KMS-11 (cell line): Measurements from ENCODE around the gene CARNS1.

Experiments used
- H2AFZ ChIP-seq: fragments of 200-600 bp; sonication (generic); 2 replicates; pipeline ENCODE4 v1.6.1; 2016; ENCODE audit warnings: antibody characterized with exemption, mixed run types, low read depth
- H3K27ac ChIP-seq: fragments of 200-600 bp; sonication (generic); 2 replicates; pipeline ENCODE4 v1.6.1; 2016; ENCODE audit warnings: mild to moderate bottlenecking, mixed run types
- H3K27me3 ChIP-seq: fragments of 200-600 bp; sonication (generic); 2 replicates; pipeline ENCODE4 v1.6.1; 2017; ENCODE audit warnings: mild to moderate bottlenecking, low read depth, mixed run types, moderate library complexity; ENCODE audit not compliant: insufficient read depth
- H3K36me3 ChIP-seq: fragments of 200-600 bp; sonication (generic); 2 replicates; pipeline ENCODE4 v1.6.1; 2017; ENCODE audit warnings: mild to moderate bottlenecking, mixed run types; ENCODE audit not compliant: insufficient read depth
- H3K4me1 ChIP-seq: fragments of 200-600 bp; sonication (generic); 2 replicates; pipeline ENCODE4 v1.6.1; 2016; ENCODE audit warnings: mild to moderate bottlenecking, low read depth, mixed run types; ENCODE audit not compliant: poor library complexity, severe bottlenecking
- H3K4me2 ChIP-seq: fragments of 200-600 bp; sonication (generic); 2 replicates; pipeline ENCODE4 v1.7.0; 2016; ENCODE audit warnings: mild to moderate bottlenecking, mixed run types
- H3K4me3 ChIP-seq: fragments of 200-600 bp; sonication (generic); IDR thresholded peaks from 2 replicates; pipeline ENCODE4 v1.6.1; 2017; ENCODE audit warnings: low read depth, low read length, mixed read lengths; ENCODE audit not compliant: insufficient read depth
- H3K79me2 ChIP-seq: fragments of 200-600 bp; sonication (generic); 2 replicates; pipeline ENCODE4 v1.6.1; 2016; ENCODE audit warnings: low read depth, mixed run types; ENCODE audit not compliant: insufficient read depth
- H3K9ac ChIP-seq: fragments of 200-600 bp; sonication (generic); 2 replicates; pipeline ENCODE4 v1.6.1; 2016; ENCODE audit warnings: mild to moderate bottlenecking, mixed run types
- H4K20me1 ChIP-seq: fragments of 200-600 bp; sonication (generic); 2 replicates; pipeline ENCODE4 v1.6.1; 2016; ENCODE audit warnings: mild to moderate bottlenecking, mixed run types; ENCODE audit not compliant: insufficient read depth
- TF ChIP-seq, protein P1 (sequence below): fragments of 200-600 bp; sonication (generic); conservative IDR thresholded peaks from 2 replicates; pipeline ENCODE4 v1.6.1; 2017; ENCODE audit warnings: low read depth, mild to moderate bottlenecking, antibody characterized with exemption, low read length, moderate library complexity, mixed read lengths

CARNS1 gene

DNA sequence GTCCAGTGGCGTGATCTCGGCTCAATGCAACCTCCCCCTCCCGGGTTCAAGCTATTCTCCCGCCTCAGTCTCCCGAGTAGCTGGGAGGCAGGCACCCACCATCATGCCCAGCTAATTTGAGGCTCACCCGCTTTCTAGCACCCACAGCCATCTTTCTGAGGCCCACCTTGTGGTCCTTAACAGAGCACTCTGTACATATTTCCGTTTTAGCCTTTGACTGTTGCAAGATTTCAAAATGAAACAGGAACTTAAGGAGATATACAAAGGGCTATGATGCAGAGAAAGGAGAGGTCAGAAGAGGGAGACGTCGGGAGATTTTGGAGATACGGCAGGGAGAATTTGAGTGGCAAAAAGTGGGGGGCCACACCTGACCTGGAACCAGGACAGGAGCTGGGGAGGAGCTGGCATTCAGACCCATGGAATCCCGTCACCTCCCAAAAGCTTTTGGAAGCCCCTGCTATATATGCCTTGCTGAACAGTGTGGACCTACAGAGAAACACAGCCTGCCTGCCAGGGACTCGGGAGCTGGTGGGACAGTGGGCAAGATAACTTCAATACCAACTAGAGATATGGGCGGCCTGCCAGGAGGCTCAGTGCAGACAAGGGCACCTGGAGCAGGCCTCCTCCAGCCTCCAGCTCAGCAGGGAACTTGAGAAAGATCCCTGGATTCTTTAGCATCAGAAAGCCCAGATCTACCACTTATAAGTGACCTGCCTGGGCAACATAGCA lies 34.1 kb upstream of the CARNS1 start:
- Histone ChIP-seq H2AFZ (no peak overlapping the region), H3K4me3 (no peak overlapping the region), H3K4me1 (peaks cover 4% of the 10 kb centered on the region), H3K9ac (no peak overlapping the region), H3K36me3 (no peaks in the 10 kb centered on the region), H4K20me1 (no peaks in the 10 kb centered on the region), H3K27ac (no peak overlapping the region), H3K27me3 (peaks cover 35% of the 10 kb centered on the region), H3K4me2 (no peak overlapping the region), H3K79me2 (no peaks in the 10 kb centered on the region)
- TF ChIP-seq, protein P1, sequence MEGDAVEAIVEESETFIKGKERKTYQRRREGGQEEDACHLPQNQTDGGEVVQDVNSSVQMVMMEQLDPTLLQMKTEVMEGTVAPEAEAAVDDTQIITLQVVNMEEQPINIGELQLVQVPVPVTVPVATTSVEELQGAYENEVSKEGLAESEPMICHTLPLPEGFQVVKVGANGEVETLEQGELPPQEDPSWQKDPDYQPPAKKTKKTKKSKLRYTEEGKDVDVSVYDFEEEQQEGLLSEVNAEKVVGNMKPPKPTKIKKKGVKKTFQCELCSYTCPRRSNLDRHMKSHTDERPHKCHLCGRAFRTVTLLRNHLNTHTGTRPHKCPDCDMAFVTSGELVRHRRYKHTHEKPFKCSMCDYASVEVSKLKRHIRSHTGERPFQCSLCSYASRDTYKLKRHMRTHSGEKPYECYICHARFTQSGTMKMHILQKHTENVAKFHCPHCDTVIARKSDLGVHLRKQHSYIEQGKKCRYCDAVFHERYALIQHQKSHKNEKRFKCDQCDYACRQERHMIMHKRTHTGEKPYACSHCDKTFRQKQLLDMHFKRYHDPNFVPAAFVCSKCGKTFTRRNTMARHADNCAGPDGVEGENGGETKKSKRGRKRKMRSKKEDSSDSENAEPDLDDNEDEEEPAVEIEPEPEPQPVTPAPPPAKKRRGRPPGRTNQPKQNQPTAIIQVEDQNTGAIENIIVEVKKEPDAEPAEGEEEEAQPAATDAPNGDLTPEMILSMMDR = no peak

DNA sequence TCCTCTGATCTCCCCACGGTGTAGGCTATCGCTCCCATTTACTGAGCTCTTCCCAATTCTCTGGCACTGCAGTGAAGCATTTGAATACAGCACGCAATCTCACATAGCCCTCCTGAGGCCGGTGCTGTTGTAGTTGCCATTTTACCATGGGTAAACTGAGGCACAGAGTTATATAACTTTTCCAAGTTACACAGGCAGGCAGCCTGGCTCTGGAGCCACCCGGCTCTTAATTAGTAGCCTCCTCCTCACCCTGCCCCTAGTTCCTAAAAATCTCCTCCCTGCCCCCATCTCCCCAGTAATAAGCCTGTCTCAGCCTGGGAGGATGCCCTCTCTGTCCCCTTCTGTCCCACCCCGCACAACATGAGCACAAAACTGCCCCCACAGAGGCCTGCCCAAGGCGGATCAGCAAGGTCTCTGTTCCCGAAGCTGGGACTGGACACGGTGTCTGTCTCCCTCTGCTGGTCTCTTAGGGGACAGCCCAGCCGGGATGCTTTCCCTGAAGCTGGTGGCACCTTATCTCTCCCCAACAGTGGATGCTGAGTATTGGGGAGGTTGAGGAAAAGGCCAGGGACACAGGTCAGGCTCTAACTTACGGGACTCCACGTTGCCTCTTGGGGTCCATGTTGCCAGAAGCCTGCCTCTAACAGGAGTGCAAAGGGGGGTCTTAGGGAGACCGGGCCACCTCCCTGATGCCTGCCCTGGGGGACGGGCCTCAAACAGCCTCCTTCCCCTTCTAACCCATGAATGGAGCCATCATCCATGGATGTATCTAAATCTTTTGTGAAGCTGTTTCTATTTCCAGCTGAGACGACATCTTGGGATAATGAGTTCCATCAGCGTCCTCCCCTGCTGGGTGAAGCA lies 33.0 kb upstream of the CARNS1 start:
- no peak overlapping the region for H3K4me2 ChIP-seq
- no peaks in the 10 kb centered on the region for H3K79me2 ChIP-seq

DNA sequence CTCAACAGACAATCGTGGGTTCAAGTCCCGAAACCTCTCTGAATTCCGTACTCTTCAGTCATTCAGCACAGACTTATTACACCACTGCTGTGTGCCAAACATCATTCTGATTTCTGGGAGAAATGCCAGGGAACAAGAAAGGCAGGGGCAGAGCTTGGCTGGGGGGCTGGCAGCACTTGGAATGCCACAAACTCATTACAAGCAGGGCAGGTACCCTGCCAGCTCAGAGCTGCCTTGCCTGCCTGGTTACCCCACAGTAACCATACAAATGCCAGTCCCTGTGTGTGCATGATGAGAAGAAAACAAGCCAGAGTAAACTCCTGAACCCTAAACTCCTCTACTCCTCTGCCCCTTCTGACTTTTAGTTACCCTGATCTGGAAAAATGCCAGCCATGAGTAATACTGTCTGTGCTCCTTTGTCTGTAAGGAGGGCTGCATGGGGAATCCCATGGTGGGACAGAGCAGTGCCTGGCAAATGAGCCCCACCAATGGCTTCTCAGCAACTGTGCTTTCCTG lies 30.6 kb upstream of the CARNS1 start:
- H4K20me1 ChIP-seq = no peaks in the 10 kb centered on the region
- no peaks in the 10 kb centered on the region for H3K79me2 ChIP-seq
- no peak overlapping the region for H3K27ac ChIP-seq
- peaks cover 22% of the 10 kb centered on the region for H3K27me3 ChIP-seq
- TF ChIP-seq, protein P1 = no peak
- no peak overlapping the region for H2AFZ ChIP-seq
- no peak overlapping the region for H3K4me3 ChIP-seq
- H3K4me1 ChIP-seq = peaks cover 4% of the 10 kb centered on the region
- no peak overlapping the region for H3K9ac ChIP-seq
- H3K36me3 ChIP-seq = no peaks in the 10 kb centered on the region
- no peak overlapping the region for H3K4me2 ChIP-seq

More for the DNA sequence above, 33.0 kb upstream of the CARNS1 start:
- Histone ChIP-seq H4K20me1 (no peaks in the 10 kb centered on the region), H2AFZ (no peak overlapping the region; the same call in 1 of the 2 replicates), H3K27ac (no peak overlapping the region), H3K27me3 (peaks cover 24% of the 10 kb centered on the region), H3K9ac (no peak overlapping the region), H3K4me3 (no peak overlapping the region), H3K36me3 (no peaks in the 10 kb centered on the region), H3K4me1 (peaks cover 4% of the 10 kb centered on the region)
- TF ChIP-seq, protein P1 = peak; percentile 85

DNA sequence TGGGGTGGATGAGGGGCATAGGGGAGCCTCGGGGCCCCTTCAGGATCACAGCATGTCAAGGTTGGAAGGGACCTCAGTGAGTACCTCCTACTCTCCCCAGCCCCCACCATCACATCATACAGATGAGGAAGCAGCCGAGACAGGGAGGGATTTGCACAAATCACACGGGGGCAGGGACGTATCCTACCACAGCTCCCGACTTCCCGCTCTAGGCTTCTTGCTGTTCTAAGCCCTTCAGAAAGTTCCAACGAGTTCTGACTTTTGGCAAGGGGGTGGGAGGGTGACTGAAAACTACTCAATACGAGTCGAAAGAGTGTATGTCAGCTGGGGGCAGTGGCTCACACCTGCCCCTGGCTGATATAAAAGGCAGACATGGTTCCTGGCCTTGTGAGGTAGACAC lies 28.4 kb upstream of the CARNS1 start:
- H3K27ac ChIP-seq = no peak overlapping the region
- no peak overlapping the region for H3K9ac ChIP-seq
- no peaks in the 10 kb centered on the region; the same call in 1 of the 2 replicates for H3K79me2 ChIP-seq
- H3K36me3 ChIP-seq = no peaks in the 10 kb centered on the region
- no peaks in the 10 kb centered on the region for H4K20me1 ChIP-seq
- no peak overlapping the region for H2AFZ ChIP-seq
- H3K27me3 ChIP-seq = peaks cover 19% of the 10 kb centered on the region
- H3K4me3 ChIP-seq = no peak overlapping the region
- TF ChIP-seq, protein P1 = no peak
- no peak overlapping the region for H3K4me2 ChIP-seq
- peaks cover 8% of the 10 kb centered on the region for H3K4me1 ChIP-seq
